ENCODE data around the gene SLC39A8. TPM values are rescaled to one million over a fixed set of nuclear protein-coding genes. Genes with fewer than 3 reads are reported as not detected.
"Not testable (repeated sequence)": the region's sequence is repeated elsewhere in the genome, so short reads cannot be mapped to it uniquely, and the experiment has no call there.

Gene SLC39A8
- total RNA-seq, 1 experiment from 2014 or later = 13.2 TPM

- H4K20me1 ChIP-seq (ENCODE audit: insufficient read depth); H2AFZ ChIP-seq (ENCODE audit: low read depth, low read length, poor library complexity, severe bottlenecking); H3K27ac ChIP-seq (ENCODE audit: low read depth, low read length); H3K27me3 ChIP-seq (ENCODE audit: insufficient read depth, low read length); H3K4me1 ChIP-seq (ENCODE audit: control insufficient read depth in 1 of 2, insufficient read depth in 2 of 2, low read length in 2 of 2); intact Hi-C loops (cut with micrococcal nuclease); DNase-seq (ENCODE audit: low read depth, low spot score); ATAC-seq; H3K9ac ChIP-seq (ENCODE audit: low read length); H3K36me3 ChIP-seq (ENCODE audit: control insufficient read depth in 1 of 2, insufficient read depth in 2 of 2, low read length in 2 of 2); POLR2A ChIA-PET; RAD21 ChIA-PET (ENCODE audit: low non-redundant PET in 1 of 2, low total read pairs in 2 of 2, uncharacterized antibody in 2 of 2, unreplicated experiment in 2 of 2); H3K4me2 ChIP-seq (ENCODE audit: low read length); H3K9me3 ChIP-seq (ENCODE audit: control insufficient read depth in 1 of 2, insufficient read depth in 1 of 2, low read depth in 1 of 2, low read length in 2 of 2); BruUV-seq (replicated peaks); H3K4me3 ChIP-seq (replicated peaks in 1 of 2; ENCODE audit: low read depth in 1 of 2, low read length in 2 of 2); CTCF ChIA-PET; H3K79me2 ChIP-seq (ENCODE audit: insufficient read depth, low read length); H3K9me2 ChIP-seq (ENCODE audit: insufficient read depth): not testable (repeated sequence)
These were observed 72.0 kb downstream of the SLC39A8 start for GRCh38 chr4:102273317-102273716.

GRCh38 chr4:102272318-102272717 lies 73.0 kb downstream of the SLC39A8 start:
- ChIA-PET POLR2A (no interaction called here), CTCF (interaction anchor here (0.8 kb wide), 1 partner anchor 27 kb away, joined by 4 read pairs; no protein-coding TSS in a partner anchor), RAD21 (ENCODE audit: low non-redundant PET in 1 of 2, low total read pairs in 2 of 2, uncharacterized antibody in 2 of 2, unreplicated experiment in 2 of 2) (no interaction called here)
- BruUV-seq (replicated peaks) = no TSS peak
- Histone ChIP-seq H2AFZ (ENCODE audit: low read depth, low read length, poor library complexity, severe bottlenecking) (no peak overlapping the region), H3K27ac (ENCODE audit: low read depth, low read length) (no peak overlapping the region), H3K9me2 (ENCODE audit: insufficient read depth) (no peaks in the 10 kb centered on the region), H3K4me2 (ENCODE audit: low read length) (no peak overlapping the region), H3K9ac (ENCODE audit: low read length) (no peak overlapping the region), H3K4me1 (ENCODE audit: control insufficient read depth in 1 of 2, insufficient read depth in 2 of 2, low read length in 2 of 2) (no peaks in the 10 kb centered on the region), H4K20me1 (ENCODE audit: insufficient read depth) (no peaks in the 10 kb centered on the region), H3K36me3 (ENCODE audit: control insufficient read depth in 1 of 2, insufficient read depth in 2 of 2, low read length in 2 of 2) (no peaks in the 10 kb centered on the region), H3K27me3 (ENCODE audit: insufficient read depth, low read length) (no peaks in the 10 kb centered on the region), H3K4me3 (replicated peaks in 1 of 2; ENCODE audit: low read depth in 1 of 2, low read length in 2 of 2) (no peak overlapping the region), H3K9me3 (ENCODE audit: control insufficient read depth in 1 of 2, insufficient read depth in 1 of 2, low read depth in 1 of 2, low read length in 2 of 2) (no peaks in the 10 kb centered on the region), H3K79me2 (ENCODE audit: insufficient read depth, low read length) (no peaks in the 10 kb centered on the region)
- no peak for DNase-seq (ENCODE audit: low read depth, low spot score)
- no peak for TF ChIP-seq EZH2 (IDR thresholded peaks at IDR 0.05)
- TF ChIP-seq ZBTB33 (IDR thresholded peaks at IDR 0.05; ENCODE audit: extremely low read depth, insufficient replicate concordance, low read length) = no peak
- no peak for TF ChIP-seq CEBPB (IDR thresholded peaks at IDR 0.05; ENCODE audit: low read depth)
- no peak for TF ChIP-seq EGR1 (IDR thresholded peaks at IDR 0.05; ENCODE audit: low read depth)
- no peak for TF ChIP-seq CTCF (IDR thresholded peaks at IDR 0.05 in 2 of 3, conservative IDR thresholded peaks at IDR 0.05 in 1 of 3; ENCODE audit: borderline replicate concordance in 1 of 3, insufficient read depth in 1 of 3, low read depth in 2 of 3, low read length in 2 of 3)
- intact Hi-C loops (cut with micrococcal nuclease) = no loop called here
- ATAC-seq = no peak
